RPMI7951 (cell line): ENCODE results near the gene TSPAN5. TPM values are rescaled to one million over a fixed set of nuclear protein-coding genes. Genes with fewer than 3 reads are reported as not detected.
A peak's percentile ranks its signal among the peaks of the same experiment; 100 is the strongest.

Source experiments
- DNase-seq: peaks from one replicate; pipeline ENCODE4 v3.0.0-alpha.2; 2012; ENCODE audit warnings: low read depth
- total RNA-seq: library from RNA; depleted of rRNA; stranded (reverse); fragments of >200 nt; shearing (Covaris generic); gene quantifications from 2 replicates; pipeline ENCODE4 v1.2.3, GENCODE V29; 2014

The TSPAN5 gene
- total RNA-seq, 1 experiment from 2014 or later = 25.2 TPM

- DNase-seq = no peak
These were observed 39.2 kb downstream of the TSPAN5 start for GRCh38 chr4:98619180-98619579.

GRCh38 chr4:98618680-98619079 lies 39.7 kb downstream of the TSPAN5 start:
- no peak for DNase-seq

DNA sequence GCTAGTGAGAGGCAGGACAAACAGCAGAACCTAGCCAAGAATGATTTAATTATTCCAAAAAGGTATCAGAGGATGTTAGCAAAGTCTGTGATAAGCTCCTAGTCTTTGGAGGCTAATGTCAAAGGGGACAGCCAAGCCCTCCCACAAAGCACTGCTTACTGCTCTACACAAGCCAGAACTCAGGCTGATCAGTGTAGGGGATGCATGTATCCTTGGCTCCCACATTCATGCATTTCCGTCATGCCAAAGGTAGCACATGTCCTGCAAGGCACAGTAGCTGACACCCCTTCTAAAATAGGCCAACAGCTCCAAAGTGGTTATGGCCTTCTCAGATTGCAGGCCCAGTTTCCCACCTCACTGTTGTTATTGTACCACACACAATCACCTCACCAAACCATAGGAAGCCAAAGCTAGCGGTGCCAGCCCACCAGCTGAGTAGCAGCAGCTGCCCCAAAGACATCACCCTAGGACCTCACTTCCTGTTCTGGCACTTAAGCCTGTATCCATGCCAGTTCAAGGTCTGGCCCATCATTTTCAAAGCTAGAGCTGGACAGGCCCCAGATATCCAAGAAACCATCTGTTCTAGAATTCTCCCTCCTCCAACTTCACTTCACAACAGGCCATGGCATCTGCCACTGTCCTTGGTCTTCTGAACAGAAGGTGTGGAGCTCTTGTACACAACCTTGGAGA lies 40.9 kb downstream of the TSPAN5 start:
- peak; percentile 46 for DNase-seq

DNA sequence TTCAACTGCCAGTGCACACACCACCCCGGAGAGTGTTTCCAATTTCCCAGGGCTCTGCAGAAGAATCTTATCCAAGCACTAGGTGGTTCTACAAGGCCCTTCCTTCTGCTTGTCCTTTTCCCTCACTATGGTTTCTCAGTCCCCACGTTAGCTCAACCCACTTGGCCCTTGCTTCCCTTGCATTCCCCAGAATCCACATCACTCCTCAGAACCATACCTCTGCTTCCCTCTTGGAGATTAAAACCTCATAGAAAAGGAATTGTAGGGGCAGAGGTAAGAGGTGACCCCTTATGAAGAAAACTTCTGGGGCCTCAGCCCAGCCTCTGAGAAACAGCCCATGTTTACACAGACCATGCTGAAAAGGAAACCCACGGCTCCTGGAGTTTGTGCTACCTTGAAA lies 42.4 kb downstream of the TSPAN5 start:
- DNase-seq = no peak

DNA sequence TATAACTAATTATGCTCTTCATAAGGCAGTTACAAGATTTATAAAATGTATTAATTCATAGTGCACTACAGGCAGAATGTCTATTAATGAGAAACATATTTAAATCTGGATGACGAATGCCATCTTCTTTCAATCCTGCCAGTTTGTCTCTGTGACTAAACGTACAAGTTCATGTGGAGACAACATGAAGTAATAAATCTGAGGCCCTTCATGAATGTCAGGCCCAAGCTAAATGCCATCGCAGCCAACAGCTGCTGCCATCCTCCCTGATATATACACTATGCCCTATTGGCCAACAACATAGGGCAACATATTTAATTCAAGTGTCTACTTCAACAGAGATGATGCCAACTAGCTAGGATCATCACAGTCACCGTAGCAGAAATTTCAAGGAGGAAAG lies 43.7 kb downstream of the TSPAN5 start:
- no peak for DNase-seq

DNA sequence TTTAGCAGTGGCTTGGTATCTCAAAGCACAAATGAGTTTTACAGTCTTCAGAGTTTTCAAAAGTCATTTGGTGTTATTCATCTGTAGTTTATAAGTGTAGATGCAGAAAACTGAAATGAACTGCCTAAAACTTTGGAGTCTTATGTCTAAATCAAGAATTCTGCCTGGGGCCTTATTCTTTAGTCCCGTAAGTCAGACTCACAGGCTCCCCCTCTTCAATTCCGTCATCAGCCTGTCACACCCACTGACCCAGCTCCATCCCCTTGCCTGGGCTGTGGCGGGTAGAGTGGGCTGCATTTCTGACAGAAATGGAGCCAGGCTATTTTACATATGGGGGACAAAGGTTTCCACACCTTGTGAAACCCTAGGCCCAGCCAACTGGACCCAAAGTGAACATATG lies 44.3 kb downstream of the TSPAN5 start:
- DNase-seq = peak; percentile 54

GRCh38 chr4:98613453-98614075 lies 44.8 kb downstream of the TSPAN5 start:
- DNase-seq = no peak

DNA sequence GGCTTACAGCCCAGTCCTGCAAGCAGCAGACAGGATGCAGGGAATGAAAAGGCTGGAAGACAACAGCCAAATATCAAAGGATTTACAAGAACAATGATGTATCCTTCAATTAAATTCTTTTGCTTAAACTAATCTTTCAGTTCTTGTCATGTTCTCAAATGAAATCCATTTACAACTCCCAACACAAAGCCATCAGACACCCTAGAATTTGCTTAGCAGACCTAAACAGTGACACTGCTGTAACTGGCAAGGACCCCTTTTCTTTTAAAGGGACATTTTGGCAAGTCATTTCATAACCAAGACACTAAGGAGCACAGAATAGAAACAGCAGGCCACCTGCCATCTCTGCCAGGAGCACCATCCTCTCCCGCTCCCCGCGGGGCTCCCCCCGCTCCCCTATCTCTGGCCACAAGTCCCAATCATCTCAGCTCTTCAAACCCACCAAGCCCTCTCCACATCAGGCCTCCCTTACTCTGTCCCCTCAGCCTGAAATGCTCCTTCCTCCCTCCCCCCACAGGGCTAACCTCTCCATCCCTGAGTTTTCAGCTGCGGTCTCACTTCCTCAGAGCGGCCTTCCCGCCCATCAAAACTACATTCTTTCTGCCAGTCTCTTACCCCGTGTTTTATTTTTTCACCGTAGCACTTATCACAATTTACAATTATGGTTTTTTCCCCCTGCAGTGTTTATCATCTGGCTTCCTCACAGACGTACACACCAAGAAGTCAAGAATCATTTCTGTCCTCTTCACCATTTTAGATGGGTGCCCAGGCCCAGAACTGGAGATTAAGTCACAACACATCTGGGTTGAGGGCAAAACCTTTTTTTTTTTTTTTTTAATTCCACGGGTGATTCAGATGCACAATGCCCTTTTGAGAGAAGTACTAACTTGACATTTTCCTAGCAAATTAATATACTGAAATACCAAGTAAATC lies 45.8 kb downstream of the TSPAN5 start:
- DNase-seq = no peak

DNA sequence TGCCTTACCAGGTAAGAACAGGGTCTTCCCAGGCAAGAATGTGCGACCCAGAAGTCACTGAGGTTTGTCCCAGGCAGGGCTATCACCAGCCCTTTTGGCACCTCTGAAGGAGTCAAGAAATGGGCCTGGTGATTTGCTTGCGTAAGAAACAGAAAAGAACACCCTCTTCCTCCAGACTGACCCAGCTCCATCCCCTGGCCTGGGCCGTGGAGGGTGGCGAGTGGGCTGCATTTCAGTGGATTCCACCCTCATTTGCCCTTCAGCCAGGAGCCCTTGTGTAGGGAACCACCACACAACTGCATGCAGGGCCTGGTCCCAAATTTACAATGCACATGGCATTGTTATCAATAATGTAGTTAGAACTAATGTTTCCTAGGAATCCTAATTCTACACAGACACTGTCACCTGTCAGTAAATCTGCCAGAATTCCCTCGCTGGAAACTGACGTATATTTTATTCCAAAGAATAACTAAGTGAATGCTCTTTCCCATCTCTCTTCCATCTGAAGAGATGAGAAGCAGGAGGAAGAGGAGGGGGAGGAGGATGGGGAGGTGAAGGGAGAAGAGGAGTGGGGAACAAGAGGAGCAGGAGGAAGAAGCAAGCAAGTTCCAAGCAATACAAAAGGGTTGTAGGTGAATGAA lies 46.6 kb downstream of the TSPAN5 start:
- DNase-seq = no peak

DNA sequence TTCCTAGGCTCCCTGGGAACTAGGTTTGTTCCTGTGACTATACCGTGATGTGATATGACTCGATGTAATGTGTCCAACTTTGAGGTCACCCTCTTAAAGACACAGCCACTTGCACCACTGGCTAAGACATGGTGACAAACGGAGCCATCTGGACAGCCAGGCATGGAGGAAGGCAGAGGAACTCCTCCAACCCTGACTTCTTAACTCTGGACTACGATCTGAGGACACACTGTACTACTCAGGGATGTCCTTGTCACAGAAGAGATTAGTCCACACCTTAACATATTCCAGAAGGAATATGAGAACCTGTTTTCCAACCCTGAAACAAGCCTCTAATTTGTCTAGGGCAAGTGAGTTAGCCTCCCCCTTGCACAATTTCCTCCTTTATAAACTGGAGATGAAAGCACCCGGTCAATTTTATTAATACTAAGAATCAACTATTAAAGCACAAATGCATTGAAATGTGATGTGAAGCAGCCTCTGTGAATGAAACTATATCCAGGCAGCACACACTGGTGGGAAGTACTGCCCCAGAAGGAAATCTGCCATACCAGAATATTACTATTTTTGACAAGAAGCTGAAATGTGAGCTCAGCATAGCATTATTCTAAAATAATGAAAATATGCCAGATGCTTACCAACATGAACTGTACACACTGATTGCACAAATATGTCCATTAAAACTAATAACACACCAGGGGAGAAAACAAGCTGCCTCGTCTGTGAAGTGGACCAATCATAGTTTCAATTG lies 47.3 kb downstream of the TSPAN5 start:
- DNase-seq = no peak

GRCh38 chr4:98610431-98610830 lies 48.0 kb downstream of the TSPAN5 start:
- DNase-seq = no peak

DNA sequence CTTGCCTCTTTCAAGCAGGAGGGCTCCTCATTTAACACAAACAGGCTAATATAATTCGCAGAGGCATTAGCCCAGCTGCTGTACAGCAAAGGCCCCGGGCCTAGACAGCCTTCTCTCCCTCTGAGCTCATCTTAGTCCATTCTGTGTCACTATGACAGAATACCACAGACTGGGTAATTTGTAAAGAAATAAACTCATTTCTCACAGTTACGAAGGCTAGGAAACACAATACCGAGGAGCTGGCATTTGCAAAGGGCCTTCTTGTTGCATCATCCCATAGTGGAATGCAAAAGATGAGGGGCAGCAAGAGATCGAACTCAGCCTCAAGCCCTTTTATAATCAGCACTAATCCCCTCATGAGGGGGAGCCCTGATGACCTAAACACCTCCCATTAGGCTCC lies 48.5 kb downstream of the TSPAN5 start:
- no peak for DNase-seq

GRCh38 chr4:98608356-98608755 lies 50.1 kb downstream of the TSPAN5 start:
- no peak for DNase-seq

- DNase-seq = no peak
These were observed 51.5 kb downstream of the TSPAN5 start for GRCh38 chr4:98606894-98607293.

GRCh38 chr4:98605216-98605615 lies 53.2 kb downstream of the TSPAN5 start:
- DNase-seq = peak; percentile 54

DNA sequence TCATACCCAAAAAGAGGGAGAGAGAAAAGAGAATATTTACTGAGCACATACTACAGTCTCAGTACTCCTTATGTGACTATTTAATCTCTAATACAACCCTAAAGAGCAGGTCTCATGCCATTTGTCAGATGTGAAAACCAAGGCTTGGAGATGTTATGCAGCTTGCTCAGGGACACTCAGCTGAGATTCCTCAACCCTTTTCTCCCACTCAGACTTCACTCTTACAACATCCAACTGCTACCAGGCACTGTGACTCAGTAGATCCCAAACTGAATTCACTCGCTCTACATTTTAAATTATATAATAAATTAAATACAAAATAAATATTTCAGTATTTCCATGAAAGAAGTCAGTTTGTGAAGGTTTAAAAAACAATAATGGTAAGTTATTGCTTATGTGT lies 53.7 kb downstream of the TSPAN5 start:
- DNase-seq = no peak

DNA sequence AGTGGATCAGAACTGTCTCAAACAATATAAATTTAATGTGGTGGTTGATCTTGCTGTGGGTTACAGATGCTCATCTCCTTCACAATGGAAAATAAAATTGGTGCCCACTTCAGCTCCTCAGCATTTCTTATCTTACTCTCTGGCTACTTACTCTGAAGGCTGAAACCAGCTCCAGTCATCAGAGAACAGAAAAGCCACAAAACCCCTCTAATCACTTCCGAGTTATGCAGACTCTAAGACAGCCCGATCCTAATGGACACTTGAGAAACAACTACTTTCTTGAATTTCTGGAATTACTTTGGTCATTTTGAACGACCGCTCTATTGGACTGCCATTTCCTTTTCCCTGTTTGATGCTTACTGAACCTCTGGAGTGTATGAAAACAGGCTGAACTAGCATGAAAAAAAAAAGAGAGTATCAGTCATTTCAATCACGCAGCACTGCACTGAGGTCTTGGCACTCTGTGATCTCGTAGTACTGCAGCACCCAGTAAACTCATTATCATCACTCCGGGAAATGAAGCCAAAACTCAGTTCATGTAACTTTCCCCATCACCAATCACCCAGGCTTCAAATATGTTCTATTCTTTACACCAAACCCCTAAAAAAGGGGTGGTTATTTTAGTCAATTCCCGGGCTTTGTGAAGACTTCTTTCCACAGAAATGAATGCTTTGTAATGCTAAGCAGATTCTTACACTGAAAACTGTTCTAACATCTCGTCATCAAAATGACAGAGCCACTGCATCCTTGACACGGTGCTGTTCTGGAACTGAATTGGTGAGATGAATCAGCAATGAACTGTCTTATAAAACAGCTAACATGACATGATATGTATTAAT lies 54.5 kb downstream of the TSPAN5 start:
- peak; percentile 85 for DNase-seq

- no peak for DNase-seq
These were observed 56.1 kb downstream of the TSPAN5 start for GRCh38 chr4:98602270-98602669.

DNA sequence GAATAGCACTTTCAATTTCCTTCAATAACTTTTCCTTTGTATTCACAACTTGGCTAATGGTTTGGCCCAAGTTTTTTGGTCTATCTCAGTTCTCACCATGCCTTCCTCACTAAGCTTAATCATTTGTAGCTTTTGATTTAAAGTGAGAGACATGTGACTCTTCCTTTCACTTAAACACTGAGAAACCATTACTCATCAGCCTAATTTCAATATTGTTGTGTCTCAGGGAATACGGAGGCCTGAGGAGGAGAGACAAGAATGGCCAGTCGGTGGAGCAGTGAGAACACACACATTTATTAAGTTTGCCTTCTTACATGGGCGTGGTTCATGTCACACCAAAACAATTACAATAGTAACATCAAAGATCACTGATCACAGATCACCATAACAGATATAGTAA lies 56.7 kb downstream of the TSPAN5 start:
- DNase-seq = peak; percentile 62

DNA sequence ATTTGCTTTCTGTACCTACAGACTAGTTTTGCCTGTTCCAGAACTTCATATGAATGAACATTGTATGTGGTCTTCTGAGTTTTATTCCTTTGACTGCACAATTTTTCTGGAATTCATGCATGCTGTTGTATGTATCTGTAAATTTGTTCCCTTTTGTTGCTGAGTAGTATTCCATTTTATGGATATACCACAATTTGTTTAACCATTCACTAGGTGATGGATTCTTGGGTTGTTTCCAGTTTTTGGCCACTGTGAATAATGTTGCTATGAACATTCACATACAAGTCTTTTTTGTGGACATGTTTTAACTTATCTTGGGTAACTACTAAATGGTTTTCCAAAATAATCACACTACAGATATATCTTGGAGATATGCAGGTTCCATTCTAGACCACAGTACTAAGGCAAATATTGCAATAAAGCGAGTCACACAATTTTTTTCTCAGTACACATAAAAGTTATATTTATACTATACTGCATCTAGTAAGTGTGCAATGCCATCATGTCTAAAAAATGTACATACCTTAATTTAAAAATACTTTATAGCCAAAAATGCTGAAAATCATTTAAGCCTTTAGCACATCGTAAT lies 58.7 kb downstream of the TSPAN5 start:
- DNase-seq = no peak
